Measurements from ENCODE around the gene UBTF.

The UBTF gene

GRCh38 chr17:44200478-44201155, 18.9 kb downstream of the UBTF start:
- peak overlapping the region; percentile 78 for H2AK5ac ChIP-seq (ENCODE audit: low read length)
- H4K91ac ChIP-seq (ENCODE audit: low read depth, low read length): peak overlapping the region; percentile 97
- no peaks in the 10 kb centered on the region for H3K27me3 ChIP-seq (ENCODE audit: insufficient read depth, low read length)
- H3K14ac ChIP-seq (ENCODE audit: low read length): peak overlapping the region; percentile 98
- H3K79me2 ChIP-seq (ENCODE audit: control insufficient read depth, insufficient read depth, low read length, poor library complexity): peaks cover 18% of the 10 kb centered on the region
- peak overlapping the region; percentile 90 for H3K9ac ChIP-seq (ENCODE audit: low read length)
- H3K4me3 ChIP-seq (ENCODE audit: low read depth, low read length): peak overlapping the region; percentile 85
- peak in 1 of 2 donors; percentile 21 for DNase-seq
- no peak overlapping the region for H2BK12ac ChIP-seq (ENCODE audit: low read length)
- H4K8ac ChIP-seq (ENCODE audit: low read depth, low read length): peak overlapping the region; percentile 100
- H3K79me1 ChIP-seq (ENCODE audit: low read length): peaks cover 14% of the 10 kb centered on the region
- peak overlapping the region; percentile 64 for H3K4ac ChIP-seq (ENCODE audit: low read depth, low read length)
- peak overlapping the region; percentile 96 for H4K12ac ChIP-seq (ENCODE audit: low read depth, low read length)
- H3K36me3 ChIP-seq (ENCODE audit: control insufficient read depth in 1 of 2, insufficient read depth in 2 of 2, low read length in 2 of 2): peaks cover 10 to 19% of the 10 kb centered on the region in 2 experiments
- H3K27ac ChIP-seq (ENCODE audit: low read depth, low read length): peak overlapping the region; percentile 94
- H2BK5ac ChIP-seq (ENCODE audit: low read depth, low read length, poor library complexity): peak overlapping the region; percentile 91
- no peak overlapping the region for H3K23ac ChIP-seq (ENCODE audit: low read length)
- H3K4me2 ChIP-seq (ENCODE audit: low read length): peak overlapping the region; percentile 66
- H2BK120ac ChIP-seq (ENCODE audit: insufficient read depth, low read length, poor library complexity): peak overlapping the region; percentile 74
- no peaks in the 10 kb centered on the region for H3K9me3 ChIP-seq (ENCODE audit: insufficient read depth, low read depth, low read length)
- WGBS (ENCODE audit: extremely low coverage, insufficient coverage, insufficient read length): no CpG with 5 or more reads among the region's 36 CpGs
- peak overlapping the region; percentile 97 for H3K18ac ChIP-seq (ENCODE audit: low read length)
- peak overlapping the region; percentile 38 for H2AFZ ChIP-seq (ENCODE audit: insufficient read depth, low read length, poor library complexity)
- H3K4me1 ChIP-seq (ENCODE audit: control insufficient read depth in 1 of 2, insufficient read depth in 2 of 2, low read length in 2 of 2): peaks cover 10 to 16% of the 10 kb centered on the region in 2 experiments

GRCh38 chr17:44199553-44200477, 19.7 kb downstream of the UBTF start, which contains the start of gene ATXN7L3:
Gene ATXN7L3 (minus strand): TSS chr17:44199884. CDS start chr17:44198070, 1,814 bp downstream.
- no CpG with 5 or more reads among the region's 126 CpGs for WGBS (ENCODE audit: extremely low coverage, insufficient coverage, insufficient read length)
- peak within 1 kb of the TSS; percentile 97 for H2BK5ac ChIP-seq (ENCODE audit: low read depth, low read length, poor library complexity)

GRCh38 chr17:44198721-44199552, 20.5 kb downstream of the UBTF start:
- peaks cover 26 to 35% of the 10 kb centered on the region in 2 experiments for H3K36me3 ChIP-seq (ENCODE audit: control insufficient read depth in 1 of 2, insufficient read depth in 2 of 2, low read length in 2 of 2)
- H3K4me1 ChIP-seq (ENCODE audit: control insufficient read depth in 1 of 2, insufficient read depth in 2 of 2, low read length in 2 of 2): peaks cover 14 to 24% of the 10 kb centered on the region in 2 experiments
- peak overlapping the region; percentile 95 for H2BK120ac ChIP-seq (ENCODE audit: insufficient read depth, low read length, poor library complexity)
- DNase-seq: peak in 1 of 2 donors; percentile 46
- peak overlapping the region; percentile 91 for H3K4me2 ChIP-seq (ENCODE audit: low read length)
- H4K12ac ChIP-seq (ENCODE audit: low read depth, low read length): peak overlapping the region; percentile 96
- WGBS (ENCODE audit: extremely low coverage, insufficient coverage, insufficient read length): no CpG with 5 or more reads among the region's 68 CpGs
- H3K9me3 ChIP-seq (ENCODE audit: insufficient read depth, low read depth, low read length): no peaks in the 10 kb centered on the region
- peak overlapping the region; percentile 100 for H3K27ac ChIP-seq (ENCODE audit: low read depth, low read length)
- no peaks in the 10 kb centered on the region for H3K27me3 ChIP-seq (ENCODE audit: insufficient read depth, low read length)
- H3K4ac ChIP-seq (ENCODE audit: low read depth, low read length): peak overlapping the region; percentile 92
- H4K8ac ChIP-seq (ENCODE audit: low read depth, low read length): peak overlapping the region; percentile 89
- H3K9ac ChIP-seq (ENCODE audit: low read length): peak overlapping the region; percentile 91
- peak overlapping the region; percentile 15 for H2BK12ac ChIP-seq (ENCODE audit: low read length)
- H3K4me3 ChIP-seq (ENCODE audit: low read depth, low read length): peak overlapping the region; percentile 83
- H2AK5ac ChIP-seq (ENCODE audit: low read length): peak overlapping the region; percentile 93
- peak overlapping the region; percentile 80 for H2AFZ ChIP-seq (ENCODE audit: insufficient read depth, low read length, poor library complexity)
- no peak overlapping the region for H3K23ac ChIP-seq (ENCODE audit: low read length)
- H3K79me2 ChIP-seq (ENCODE audit: control insufficient read depth, insufficient read depth, low read length, poor library complexity): peaks cover 18% of the 10 kb centered on the region
- H3K79me1 ChIP-seq (ENCODE audit: low read length): peaks cover 14% of the 10 kb centered on the region
- H3K14ac ChIP-seq (ENCODE audit: low read length): peak overlapping the region; percentile 96
- H3K18ac ChIP-seq (ENCODE audit: low read length): peak overlapping the region; percentile 79
- peak overlapping the region; percentile 97 for H2BK5ac ChIP-seq (ENCODE audit: low read depth, low read length, poor library complexity)
- peak overlapping the region; percentile 99 for H4K91ac ChIP-seq (ENCODE audit: low read depth, low read length)

More at GRCh38 chr17:44199553-44200477, 19.7 kb downstream of the UBTF start, which contains the start of gene ATXN7L3:
- H3K79me2 ChIP-seq (ENCODE audit: control insufficient read depth, insufficient read depth, low read length, poor library complexity): peaks cover 18% of the 10 kb centered on the region
- H3K18ac ChIP-seq (ENCODE audit: low read length): peak within 1 kb of the TSS; percentile 97
- peaks cover 14% of the 10 kb centered on the region for H3K79me1 ChIP-seq (ENCODE audit: low read length)
- H2AFZ ChIP-seq (ENCODE audit: insufficient read depth, low read length, poor library complexity): peak within 1 kb of the TSS; percentile 80
- peak within 1 kb of the TSS; percentile 96 for H4K12ac ChIP-seq (ENCODE audit: low read depth, low read length)
- peak within 1 kb of the TSS; percentile 93 for H2AK5ac ChIP-seq (ENCODE audit: low read length)
- peak within 1 kb of the TSS; percentile 92 for H3K4ac ChIP-seq (ENCODE audit: low read depth, low read length)
- peaks cover 10 to 16% of the 10 kb centered on the region in 2 experiments for H3K4me1 ChIP-seq (ENCODE audit: control insufficient read depth in 1 of 2, insufficient read depth in 2 of 2, low read length in 2 of 2)
- peak within 1 kb of the TSS; percentile 100 for H3K27ac ChIP-seq (ENCODE audit: low read depth, low read length)
- peak within 1 kb of the TSS; percentile 99 for H4K91ac ChIP-seq (ENCODE audit: low read depth, low read length)
- H3K36me3 ChIP-seq (ENCODE audit: control insufficient read depth in 1 of 2, insufficient read depth in 2 of 2, low read length in 2 of 2): peaks cover 17 to 27% of the 10 kb centered on the region in 2 experiments
- peak within 1 kb of the TSS; percentile 91 for H3K9ac ChIP-seq (ENCODE audit: low read length)
- H2BK12ac ChIP-seq (ENCODE audit: low read length): peak within 1 kb of the TSS; percentile 15
- H3K4me2 ChIP-seq (ENCODE audit: low read length): peak within 1 kb of the TSS; percentile 91
- DNase-seq: peak; percentile 96
- peak within 1 kb of the TSS; percentile 95 for H2BK120ac ChIP-seq (ENCODE audit: insufficient read depth, low read length, poor library complexity)
- peak within 1 kb of the TSS; percentile 100 for H4K8ac ChIP-seq (ENCODE audit: low read depth, low read length)
- no peaks in the 10 kb centered on the region for H3K9me3 ChIP-seq (ENCODE audit: insufficient read depth, low read depth, low read length)
- H3K4me3 ChIP-seq (ENCODE audit: low read depth, low read length): peak within 1 kb of the TSS; percentile 85
- peak within 1 kb of the TSS; percentile 98 for H3K14ac ChIP-seq (ENCODE audit: low read length)
- H3K27me3 ChIP-seq (ENCODE audit: insufficient read depth, low read length): no peaks in the 10 kb centered on the region
- no peak within 1 kb of the TSS for H3K23ac ChIP-seq (ENCODE audit: low read length)

Measured in trophoblast cell (in vitro differentiated cells and primary cell).